Stromal cell of bone marrow (primary cell): ENCODE results near the gene MYO3B.
"Not testable (repeated sequence)": the region's sequence is repeated elsewhere in the genome, so short reads cannot be mapped to it uniquely, and the experiment has no call there.

ENCODE experiments used
- DNase-seq: peaks from one replicate; pipeline ENCODE4 v3.0.0-alpha.2; 2012; ENCODE audit warnings: low read depth

Gene MYO3B

GRCh38 chr2:170425281-170425751 lies 247.4 kb downstream of the MYO3B start:
- peak; percentile 19 for DNase-seq

- no peak for DNase-seq
Observed at GRCh38 chr2:170428868-170429267, 250.9 kb downstream of the MYO3B start.

GRCh38 chr2:170432823-170433222 lies 254.9 kb downstream of the MYO3B start:
- no peak for DNase-seq

- DNase-seq: no peak
Observed at GRCh38 chr2:170433448-170433847, 255.5 kb downstream of the MYO3B start.

- not testable (repeated sequence) for DNase-seq
Observed at GRCh38 chr2:170434396-170434795, 256.4 kb downstream of the MYO3B start.

- no peak for DNase-seq
Observed at GRCh38 chr2:170434900-170435621, 257.1 kb downstream of the MYO3B start.

GRCh38 chr2:170436077-170436943 lies 258.4 kb downstream of the MYO3B start:
- DNase-seq: no peak

- no peak for DNase-seq
Observed at GRCh38 chr2:170446078-170446477, 268.1 kb downstream of the MYO3B start.

GRCh38 chr2:170449034-170449433 lies 271.1 kb downstream of the MYO3B start:
- DNase-seq: no peak

GRCh38 chr2:170454471-170455372 lies 276.8 kb downstream of the MYO3B start:
- no peak for DNase-seq

- no peak for DNase-seq
Observed at GRCh38 chr2:170455617-170456426, 277.9 kb downstream of the MYO3B start.

GRCh38 chr2:170456914-170457313 lies 279.0 kb downstream of the MYO3B start:
- DNase-seq: no peak

GRCh38 chr2:170457742-170458141 lies 279.8 kb downstream of the MYO3B start:
- no peak for DNase-seq

GRCh38 chr2:170461889-170462288 lies 283.9 kb downstream of the MYO3B start:
- no peak for DNase-seq

- no peak for DNase-seq
Observed at GRCh38 chr2:170462433-170463205, 284.7 kb downstream of the MYO3B start.

GRCh38 chr2:170463206-170463537 lies 285.2 kb downstream of the MYO3B start:
- no peak for DNase-seq

- no peak for DNase-seq
Observed at GRCh38 chr2:170464268-170464667, 286.3 kb downstream of the MYO3B start.

GRCh38 chr2:170465241-170465640 lies 287.3 kb downstream of the MYO3B start:
- DNase-seq: no peak

GRCh38 chr2:170466632-170467031 lies 288.7 kb downstream of the MYO3B start:
- no peak for DNase-seq

- DNase-seq: peak; percentile 7
Observed at GRCh38 chr2:170467568-170468422, 289.8 kb downstream of the MYO3B start.
